ENCODE data around the gene PI4KB.

PI4KB gene

DNA sequence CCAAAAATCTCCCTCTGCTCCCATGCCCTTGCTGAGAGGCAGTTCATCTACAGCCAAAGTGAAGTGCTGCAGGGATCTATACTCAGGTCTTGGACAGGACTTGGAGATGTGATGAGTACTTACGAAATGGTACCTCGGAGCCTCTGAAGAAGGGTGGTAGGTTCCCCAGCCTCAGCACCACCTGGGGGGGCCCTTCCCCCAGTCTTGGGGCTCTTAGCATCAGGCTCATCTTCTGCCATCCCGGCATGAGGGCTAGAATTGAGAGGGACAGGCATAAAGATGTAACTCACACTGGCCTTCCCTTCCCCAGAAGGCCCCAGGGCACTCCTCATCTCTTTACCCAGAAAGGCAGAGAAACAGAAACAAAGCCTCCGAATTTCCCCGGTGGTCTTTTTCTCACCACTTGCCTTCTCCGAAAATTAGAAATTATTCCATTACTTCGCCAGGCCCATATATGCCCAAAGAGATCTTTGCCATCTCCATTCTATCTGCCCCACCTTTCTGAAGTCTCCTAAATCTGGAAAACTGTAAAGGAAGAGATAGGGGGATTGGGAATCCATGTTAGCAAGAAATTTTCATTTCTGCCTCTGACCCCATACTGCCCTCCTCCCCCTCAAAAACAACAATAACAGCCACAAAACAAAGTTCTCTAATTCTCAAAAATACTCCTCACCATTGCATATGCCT lies 19.0 kb upstream of the PI4KB start:
- DNase-seq (ENCODE audit: low read depth in 3 of 3), result no peak

DNA sequence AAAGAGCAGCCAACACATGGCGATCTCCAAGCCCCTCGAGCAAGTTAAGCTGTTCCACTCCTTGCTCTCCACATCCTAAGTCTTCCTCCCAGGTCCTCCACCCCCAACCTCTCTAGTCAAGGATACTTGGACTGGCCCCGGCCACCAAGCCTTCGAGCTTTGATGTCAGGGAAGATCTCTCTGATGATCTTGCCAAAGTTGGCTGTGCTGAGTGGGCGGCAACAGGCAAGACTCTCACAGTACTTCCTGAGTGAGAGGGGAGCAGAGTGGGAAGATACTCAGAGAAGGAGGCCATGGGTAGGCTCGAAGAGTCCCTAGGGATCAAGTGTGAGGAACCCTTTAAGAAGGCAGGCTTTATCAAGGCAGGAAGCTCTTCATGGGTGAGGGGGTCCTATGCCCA lies 17.1 kb upstream of the PI4KB start:
- no peak for DNase-seq (ENCODE audit: low read depth in 3 of 3)

DNA sequence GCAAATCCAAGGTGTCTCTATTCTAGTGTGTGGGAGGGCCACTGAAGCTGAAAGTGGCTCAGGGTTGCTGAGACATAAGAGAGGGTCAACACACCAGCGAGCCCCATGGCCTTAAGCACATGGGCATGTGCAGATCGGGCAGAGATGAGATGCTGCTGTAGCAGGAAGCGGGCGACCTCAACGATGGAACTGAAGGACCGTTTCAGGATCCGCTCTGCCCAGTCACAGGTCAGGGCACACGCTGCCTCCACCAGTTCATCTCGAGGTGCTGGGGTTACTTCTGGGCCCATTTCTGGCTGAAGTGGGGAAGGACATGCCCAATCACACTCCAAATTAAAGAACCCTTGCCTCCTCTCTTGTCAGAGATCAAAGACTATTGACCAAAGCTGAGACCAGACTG lies 16.4 kb upstream of the PI4KB start:
- DNase-seq (ENCODE audit: low read depth in 3 of 3), result no peak

DNA sequence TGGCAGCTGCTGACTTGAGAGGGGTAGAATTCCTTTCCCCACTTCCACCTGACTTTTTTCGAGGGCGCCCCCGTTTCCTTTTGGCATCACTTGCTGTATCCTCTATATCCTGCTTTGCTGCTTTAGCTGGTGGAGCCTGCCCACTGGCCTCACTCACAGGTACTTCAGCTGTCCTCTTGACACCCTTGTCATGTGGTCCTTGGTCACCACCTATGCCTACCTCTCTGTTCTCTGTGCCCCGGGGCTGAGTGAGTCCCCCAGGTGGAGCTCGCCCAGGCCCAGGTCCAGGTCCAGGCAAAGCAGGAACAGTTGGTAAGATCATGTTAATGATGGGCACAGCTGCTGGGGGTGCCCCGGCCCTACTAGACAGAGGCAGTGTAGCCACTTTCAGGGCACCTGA lies 15.4 kb upstream of the PI4KB start:
- DNase-seq (ENCODE audit: low read depth in 3 of 3), result no peak

DNA sequence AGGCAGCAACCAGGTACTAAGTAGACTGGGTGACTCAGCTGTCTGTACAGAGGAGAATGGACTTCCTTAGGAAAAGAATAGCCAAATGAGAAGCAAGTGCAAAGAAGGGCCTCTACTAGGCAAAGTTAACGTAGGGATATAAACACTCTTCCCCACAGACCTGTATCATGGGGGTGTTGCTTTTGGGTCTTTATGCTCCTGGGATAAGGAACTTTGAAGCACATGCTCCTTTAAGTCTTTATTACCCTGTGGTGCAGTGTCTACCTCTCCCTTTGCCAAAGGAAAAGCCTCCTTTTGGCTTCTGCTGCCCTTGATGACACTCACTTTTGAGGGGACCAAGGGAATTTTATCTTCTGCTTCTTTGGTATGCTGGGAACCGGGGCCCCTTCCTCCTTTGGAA lies 14.8 kb upstream of the PI4KB start:
- DNase-seq (ENCODE audit: low read depth in 3 of 3), result no peak

DNA sequence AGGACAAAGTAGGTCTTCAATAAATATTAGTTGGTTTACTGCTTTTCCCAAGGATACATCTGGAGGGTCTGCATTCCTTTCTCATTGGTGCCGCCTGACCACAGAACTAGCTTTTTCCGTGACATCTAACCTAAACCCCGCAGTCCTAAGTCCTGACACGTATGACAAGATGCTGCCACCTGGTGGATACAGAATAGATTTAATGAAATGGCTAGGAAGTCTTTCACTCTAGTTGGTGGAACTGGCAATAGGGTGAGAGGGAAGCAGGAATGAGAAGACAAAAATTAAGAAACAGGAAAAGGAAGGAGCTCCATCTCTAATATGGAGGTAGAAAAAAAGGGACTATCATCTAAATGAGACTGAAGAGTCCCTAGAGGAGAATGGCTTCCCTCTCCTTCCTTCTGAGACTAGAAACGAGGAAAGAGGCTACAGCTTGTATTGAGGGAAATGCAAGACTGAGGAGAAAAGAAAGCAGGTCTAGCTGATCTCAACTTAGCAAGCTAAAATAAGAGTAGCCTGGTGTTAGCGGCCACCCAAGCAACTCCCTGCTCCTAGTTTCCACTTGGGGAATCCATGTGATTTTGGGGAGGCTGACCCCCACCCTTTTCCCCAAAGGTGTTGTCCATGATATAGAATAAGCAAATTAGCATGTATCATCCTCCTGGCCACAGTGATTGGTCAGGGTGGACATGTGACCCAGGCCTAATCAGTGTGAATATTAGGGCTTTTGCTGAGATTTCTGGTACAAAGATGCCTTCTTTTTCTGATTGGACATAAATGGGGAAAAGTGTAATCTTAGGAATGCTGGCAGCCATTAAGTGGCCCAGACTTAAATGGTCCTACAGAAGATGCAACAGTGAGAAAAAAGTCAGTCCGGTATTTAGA lies 13.9 kb upstream of the PI4KB start:
- peak in 1 of 3 experiments; percentile 41 for DNase-seq (ENCODE audit: low read depth in 3 of 3)

DNA sequence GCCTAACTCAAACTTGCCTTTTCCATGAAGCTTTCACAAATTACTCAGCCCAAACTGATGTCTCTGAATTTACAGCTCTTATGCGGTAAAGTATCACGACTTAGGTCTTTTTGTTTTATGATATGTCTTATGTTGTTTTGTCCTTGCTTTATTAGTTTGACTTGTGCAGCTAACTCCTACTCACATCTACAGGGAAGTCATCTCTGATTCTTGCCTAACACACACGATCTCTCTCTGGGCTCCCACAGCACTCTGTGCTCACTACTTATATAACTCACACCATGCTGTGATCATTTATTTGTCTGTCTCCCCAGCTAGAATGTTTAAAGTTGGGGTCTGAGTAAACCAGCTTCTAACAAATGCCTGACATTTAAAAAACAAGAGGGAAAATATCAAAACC lies 9.3 kb upstream of the PI4KB start:
- no peak for DNase-seq (ENCODE audit: low read depth in 3 of 3)

DNA sequence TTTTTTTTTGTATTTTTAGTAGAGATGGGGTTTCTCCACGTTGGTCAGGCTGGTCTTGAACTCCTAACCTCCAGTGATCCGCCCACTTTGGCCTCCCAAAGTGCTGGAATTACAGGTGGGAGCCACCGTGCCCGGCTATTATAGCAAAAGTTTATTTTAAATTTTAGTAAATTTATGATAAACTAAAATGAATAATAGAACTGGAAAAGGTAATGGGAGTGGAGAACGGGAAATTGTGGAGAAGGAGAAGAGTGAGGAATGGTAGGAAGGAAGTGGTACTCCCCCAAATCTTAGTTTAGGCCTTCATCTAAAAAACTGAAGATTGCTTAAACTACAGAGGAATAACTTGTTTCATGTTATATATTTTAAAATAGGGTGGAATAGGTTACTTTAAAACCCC lies 7.6 kb upstream of the PI4KB start:
- no peak for DNase-seq (ENCODE audit: low read depth in 3 of 3)

DNA sequence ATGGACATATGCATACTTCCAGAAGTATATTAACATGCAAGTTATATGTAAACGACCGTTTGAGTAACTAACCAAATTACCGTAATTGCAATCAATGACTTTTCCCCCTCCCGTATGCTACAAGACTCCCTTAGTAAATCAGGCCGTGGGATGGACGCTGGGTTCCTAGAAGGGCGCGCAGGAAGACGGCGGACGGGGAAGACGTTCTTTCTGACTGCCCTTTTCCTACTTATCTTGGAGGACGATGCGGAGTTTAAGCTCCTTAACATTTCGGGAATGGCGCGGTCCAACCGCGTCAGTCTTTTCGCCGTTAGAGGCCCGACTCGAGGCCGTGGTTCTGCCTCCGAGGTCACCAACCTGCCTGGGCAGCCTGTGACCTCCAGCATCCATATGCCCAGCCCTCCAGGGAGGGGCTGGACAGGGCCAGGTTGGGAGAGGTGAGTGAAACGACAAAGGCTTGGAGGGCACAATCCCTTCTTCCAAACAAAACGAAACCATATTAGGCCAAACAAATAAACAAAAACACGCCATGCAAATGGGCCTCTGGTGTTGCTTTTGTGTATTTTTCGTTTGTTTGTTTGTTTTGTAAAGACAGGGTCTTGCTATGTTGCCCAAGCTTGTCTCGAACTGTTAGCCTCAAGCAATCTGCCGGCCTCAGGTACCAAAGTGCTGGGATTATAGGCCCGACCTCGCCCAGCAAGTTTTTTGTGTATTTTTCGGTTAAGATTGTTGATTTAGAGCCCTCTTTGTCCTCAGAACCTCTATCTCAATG lies 873 bp upstream of the PI4KB start:
- DNase-seq (ENCODE audit: low read depth in 3 of 3), result no peak

DNA sequence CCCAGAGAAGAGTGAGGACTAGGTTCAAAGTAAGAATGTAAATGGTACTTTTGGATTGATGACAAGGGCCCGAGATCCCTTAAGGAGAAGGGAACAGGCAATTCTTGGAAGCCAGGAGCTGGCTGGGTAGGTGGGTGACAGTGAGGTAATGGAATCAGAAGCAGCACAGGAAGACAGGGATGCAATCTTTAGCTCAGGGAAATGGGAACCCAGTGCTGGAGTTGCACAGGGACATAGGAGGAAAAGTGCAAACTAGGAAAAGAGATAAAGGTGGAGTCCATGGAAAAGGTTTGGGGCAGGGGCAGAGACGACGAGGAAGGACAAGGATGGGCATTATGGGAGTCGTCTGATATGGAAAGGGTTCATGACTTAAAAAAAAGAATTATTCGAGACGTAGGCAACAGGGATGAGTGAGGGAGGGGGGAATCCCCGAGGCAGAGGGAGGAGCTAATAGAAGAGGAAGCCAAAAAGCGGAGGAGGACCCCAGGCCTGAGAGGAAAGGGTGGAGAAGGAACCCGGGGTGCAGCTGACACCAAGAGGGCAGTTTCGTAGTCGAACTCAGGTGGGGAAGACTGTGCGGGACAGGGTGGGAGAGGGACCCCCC lies 495 bp downstream of the PI4KB start:
- DNase-seq (ENCODE audit: low read depth in 3 of 3), result peak; percentile 18 to 50 (median 46)

DNA sequence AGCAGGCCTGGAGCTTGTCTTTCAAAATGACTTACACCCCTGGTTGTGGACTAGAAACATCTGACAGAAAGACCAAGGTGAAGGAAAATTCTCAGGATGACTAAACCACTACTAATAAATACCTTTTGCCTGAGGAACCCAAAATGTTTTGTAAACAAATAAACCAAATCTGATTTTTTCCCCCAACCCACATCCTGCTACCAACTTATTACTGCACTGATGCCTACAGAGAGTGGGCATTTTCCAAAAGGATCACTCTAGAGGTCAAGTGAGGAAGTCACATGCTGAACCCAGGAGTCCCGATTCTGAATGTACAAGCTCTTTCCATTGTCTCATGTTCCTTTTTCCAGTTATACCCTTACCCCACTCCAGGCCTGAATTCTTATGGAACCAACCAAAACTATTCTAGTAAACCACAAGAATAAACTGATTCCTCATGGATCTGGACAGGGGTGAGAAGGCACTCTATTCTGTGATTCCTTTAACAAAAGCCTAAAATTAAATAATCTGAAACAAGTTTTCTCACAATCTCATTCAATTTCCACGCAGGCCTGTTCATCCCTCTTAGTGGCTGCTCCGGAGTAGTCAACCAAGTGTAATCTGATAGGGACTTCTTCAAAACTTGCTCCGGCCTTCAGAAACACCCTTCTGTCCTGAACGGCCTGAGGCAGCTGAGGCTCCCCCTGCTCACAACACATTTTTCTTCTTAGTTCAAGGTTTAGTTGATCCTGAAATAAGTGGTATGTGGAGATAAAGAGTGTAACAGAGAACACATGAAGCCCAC lies 1.4 kb downstream of the PI4KB start:
- no peak for DNase-seq (ENCODE audit: low read depth in 3 of 3)

DNA sequence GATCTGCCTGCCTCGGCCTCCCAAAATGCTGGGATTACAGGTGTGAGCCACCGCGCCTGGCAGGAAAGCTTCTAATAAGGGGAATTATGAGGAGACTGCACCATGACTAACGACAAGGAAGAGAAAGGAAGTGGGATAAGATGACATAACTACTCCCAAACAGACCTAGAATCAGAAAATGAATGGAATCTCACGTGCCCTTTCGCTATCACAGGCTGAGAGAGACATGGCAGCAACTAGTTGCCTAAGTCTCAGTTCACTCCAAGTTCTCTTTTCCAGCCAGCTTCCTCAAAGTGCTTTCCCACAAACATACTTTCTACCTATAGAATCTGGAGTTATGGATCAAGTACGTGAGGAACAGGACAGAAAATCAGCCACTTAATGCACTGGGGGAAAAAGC lies 2.0 kb downstream of the PI4KB start:
- no peak for DNase-seq (ENCODE audit: low read depth in 3 of 3)

DNA sequence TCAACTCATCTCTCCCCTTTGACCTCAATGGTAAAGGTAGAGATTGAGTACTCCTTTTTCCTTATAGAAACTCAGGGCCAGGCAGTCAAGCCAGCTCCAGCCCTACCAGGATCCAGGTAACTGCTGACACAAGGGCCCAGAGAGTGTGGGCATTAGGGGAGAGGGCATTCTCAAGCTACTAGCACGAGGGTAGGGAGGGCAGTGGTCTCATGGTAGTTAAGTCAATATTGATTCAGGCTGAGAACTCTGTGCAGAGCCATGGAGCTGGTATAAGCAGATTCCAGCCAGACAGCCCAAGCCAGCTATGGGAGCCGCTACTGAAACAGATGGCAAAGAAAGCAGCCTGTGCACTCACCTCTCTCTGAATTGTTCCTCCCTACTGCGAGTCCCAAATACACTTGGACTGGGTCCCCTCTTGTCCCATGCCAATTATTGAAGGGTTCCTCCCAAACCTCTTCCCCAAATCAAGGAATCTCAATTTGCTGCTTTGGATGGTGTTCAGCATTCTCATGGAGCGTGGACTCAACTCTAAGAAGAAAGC lies 2.8 kb downstream of the PI4KB start:
- no peak for DNase-seq (ENCODE audit: low read depth in 3 of 3)

DNA sequence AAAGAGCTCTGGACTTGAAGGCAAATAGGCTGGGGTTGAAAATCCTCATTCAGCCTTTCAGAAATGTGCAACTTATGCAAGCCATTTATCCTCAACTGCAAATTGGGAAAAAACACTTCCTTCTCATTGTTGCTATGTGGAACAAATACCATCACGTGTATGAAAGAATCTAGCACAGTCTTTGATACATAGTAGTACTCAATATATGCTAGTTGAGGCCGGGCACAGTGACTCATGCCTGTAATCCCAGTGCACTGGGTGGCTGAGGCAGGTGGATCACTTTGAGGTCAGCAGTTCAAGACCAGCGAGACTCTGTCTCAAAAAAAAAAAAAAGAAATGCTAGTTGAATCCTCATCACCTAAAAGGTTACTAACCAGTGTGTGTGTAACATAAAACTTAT lies 8.2 kb downstream of the PI4KB start:
- DNase-seq (ENCODE audit: low read depth in 3 of 3), result no peak

DNA sequence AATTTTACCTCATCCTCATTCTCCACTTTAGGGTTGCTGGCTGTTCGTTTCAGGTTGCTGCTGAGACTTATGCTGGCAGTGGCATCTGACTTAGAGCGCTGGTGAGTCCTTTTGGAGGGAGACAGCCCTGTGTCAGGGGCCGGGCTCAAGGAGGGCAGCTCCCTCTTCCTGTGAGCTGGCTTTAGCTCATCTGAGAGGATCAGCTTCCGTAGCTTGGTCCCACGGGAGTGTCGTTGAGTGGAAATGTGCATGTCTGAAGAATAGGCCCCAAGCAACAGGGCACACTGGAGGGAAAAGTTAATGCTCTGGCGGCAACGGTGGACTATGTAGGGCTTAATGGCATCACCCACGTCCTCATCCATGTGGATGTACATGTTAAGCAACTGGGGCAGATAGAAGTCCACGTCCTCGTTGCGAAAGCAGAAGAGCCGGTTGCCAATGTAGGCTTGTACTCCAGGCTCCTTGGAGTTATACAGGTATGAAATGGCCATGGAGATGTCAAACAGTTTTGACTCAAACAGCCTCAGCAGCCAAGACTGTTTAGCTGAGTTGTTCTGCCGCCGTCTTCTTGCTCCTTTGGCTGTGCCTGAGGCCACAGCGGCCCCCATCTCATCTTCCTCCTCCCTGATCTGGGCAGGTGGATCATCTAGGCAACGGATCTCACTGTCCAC lies 11.5 kb downstream of the PI4KB start:
- no peak for DNase-seq (ENCODE audit: low read depth in 3 of 3)

DNA sequence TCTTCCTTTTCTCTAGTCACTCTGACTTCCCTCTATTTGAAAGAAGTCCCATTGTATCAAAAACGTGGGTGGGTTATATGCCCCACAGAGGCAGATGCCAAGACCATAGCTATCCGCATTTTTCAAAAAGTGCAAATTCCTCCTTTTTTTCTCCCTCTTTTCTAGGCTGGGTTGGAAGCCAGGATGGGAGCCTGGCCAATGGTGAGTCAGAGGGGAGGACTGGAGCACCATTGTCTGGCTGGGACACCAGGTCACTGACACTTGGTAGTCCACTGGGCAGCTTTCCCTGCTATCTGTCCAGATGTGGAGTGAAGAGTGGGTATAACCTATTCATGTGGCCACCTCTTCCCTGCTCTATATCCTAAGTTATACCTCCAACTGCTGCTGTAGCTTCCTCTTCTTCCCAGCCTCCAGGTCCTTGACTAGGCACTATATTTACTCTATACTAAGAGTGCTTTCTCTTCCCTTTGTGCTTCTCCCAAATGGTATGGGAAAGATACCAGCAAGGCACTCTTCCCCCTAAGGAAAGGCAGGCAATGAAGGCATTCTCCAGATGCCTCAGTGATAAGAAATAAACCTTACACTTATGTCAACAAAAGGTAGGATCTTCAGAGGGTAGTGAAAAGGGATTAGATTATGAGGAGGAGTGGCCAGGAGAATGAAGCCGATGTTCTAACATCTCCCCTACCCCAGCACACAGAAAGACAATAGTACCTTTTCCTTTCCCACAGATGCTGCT lies 12.9 kb downstream of the PI4KB start:
- DNase-seq (ENCODE audit: low read depth in 3 of 3), result no peak

DNA sequence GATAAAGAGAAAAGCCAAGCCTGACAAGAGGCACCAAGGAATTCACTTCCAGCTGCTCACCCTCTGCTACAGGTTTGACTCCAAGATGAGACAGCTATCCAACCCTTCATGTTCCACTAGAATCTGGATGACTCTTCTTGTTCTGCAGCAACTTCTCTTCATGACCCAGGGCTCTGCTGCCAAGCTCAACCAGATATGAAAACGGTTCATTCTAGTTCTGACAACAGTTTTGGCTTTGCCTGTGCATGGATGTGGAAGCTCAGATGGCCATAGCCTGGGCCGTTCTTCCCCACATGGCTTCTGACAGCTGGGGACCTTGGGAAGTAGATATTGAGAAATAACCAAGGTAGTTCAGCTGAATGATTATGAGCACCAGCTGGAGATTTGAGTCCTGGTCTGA lies 13.7 kb downstream of the PI4KB start:
- no peak for DNase-seq (ENCODE audit: low read depth in 3 of 3)

DNA sequence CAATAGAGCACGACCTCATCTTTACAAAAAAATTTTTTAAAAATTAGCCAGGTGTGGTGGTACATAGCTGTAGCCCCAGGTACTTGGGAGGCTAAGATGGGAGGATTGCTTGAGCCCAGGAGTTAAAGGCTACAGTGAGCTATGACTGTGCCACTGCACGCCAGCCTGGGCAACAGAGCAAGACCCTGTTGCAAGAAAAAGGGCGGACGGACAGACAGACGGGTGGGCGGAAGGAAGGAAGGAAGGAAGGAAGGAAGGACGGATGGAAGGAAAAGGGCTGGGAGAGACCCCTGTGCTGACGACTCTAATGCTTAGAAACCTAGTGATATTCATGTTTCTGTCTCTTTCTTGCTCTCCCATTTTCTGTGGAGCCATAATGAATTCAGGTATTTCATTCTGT lies 14.4 kb downstream of the PI4KB start:
- DNase-seq (ENCODE audit: low read depth in 3 of 3), result no peak

DNA sequence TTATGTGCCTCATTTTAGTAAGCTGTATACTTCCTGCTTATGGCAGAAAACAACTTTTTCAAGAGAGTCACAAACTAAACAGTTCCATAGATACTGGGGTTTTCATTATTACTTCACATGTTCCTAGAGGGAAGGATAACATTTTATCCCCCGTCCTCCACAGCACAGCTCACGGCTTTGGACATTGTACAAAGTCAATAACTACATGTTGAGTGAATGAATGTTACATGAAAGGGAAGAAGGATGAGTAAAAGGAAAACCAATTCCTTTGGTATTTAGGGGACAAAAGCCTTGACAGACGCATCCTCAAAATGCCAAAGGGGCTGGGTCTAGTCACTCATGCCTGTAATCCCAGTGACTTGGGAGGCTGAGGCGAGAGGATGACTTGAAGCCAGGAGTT lies 14.8 kb downstream of the PI4KB start:
- DNase-seq (ENCODE audit: low read depth in 3 of 3), result no peak
